A673 (cell line): ENCODE results near the gene BBS9. TPM values are rescaled to one million over a fixed set of nuclear protein-coding genes. Genes with fewer than 3 reads are reported as not detected.

ENCODE experiments used
- BruUV-seq: library from RNA; stranded (reverse); fragments of 400-500 nt; replicated peaks from 2 replicates; lab custom pipeline; 2021; lab: Mats Ljungman, UMichigan
- CTCF ChIA-PET: fragments of 300-600 bp; sonication (Branson Sonifier 250); formaldehyde crosslinking; loops from one replicate; lab custom pipeline; 2022; ENCODE audit warnings: antibody characterized with exemption; lab: Charles Lee
- POLR2A ChIA-PET: fragments of 300-600 bp; sonication (Branson Sonifier 250); formaldehyde crosslinking; loops from one replicate; lab custom pipeline; 2022; ENCODE audit warnings: antibody characterized with exemption; ENCODE audit not compliant: low non-redundant PET; lab: Charles Lee
- DNase-seq: peaks from one replicate; pipeline ENCODE4 v3.0.0-alpha.2; 2015; ENCODE audit warnings: low spot score
- H3K27ac ChIP-seq: fragments of 200-600 bp; sonication (generic); 2 replicates; pipeline ENCODE4 v1.5.1; 2016; ENCODE audit warnings: mixed run types, low read depth, mild to moderate bottlenecking, mixed read lengths, antibody characterized with exemption, low read length; ENCODE audit not compliant: poor library complexity, severe bottlenecking
- H3K27me3 ChIP-seq: fragments of 200-600 bp; sonication (generic); replicated peaks from 2 replicates; pipeline ENCODE4 v1.6.1; 2017; ENCODE audit warnings: mixed run types, low read depth, mild to moderate bottlenecking, mixed read lengths, antibody characterized with exemption, low read length; ENCODE audit not compliant: insufficient read depth, poor library complexity
- H3K36me3 ChIP-seq: fragments of 200-600 bp; sonication (generic); 2 replicates; pipeline ENCODE4 v1.6.1; 2016; ENCODE audit warnings: mixed run types, mild to moderate bottlenecking, mixed read lengths, antibody characterized with exemption, low read length; ENCODE audit not compliant: insufficient read depth, poor library complexity, severe bottlenecking
- H3K4me1 ChIP-seq: fragments of 200-600 bp; sonication (generic); 2 replicates; pipeline ENCODE4 v1.6.1; 2017; ENCODE audit warnings: mixed run types, mild to moderate bottlenecking, mixed read lengths, antibody characterized with exemption, low read length; ENCODE audit not compliant: insufficient read depth, poor library complexity, severe bottlenecking
- H3K4me3 ChIP-seq: fragments of 200-600 bp; sonication (generic); 2 replicates; pipeline ENCODE4 v1.5.1; 2016; ENCODE audit warnings: low read depth, mixed run types, mild to moderate bottlenecking, mixed read lengths, low read length; ENCODE audit not compliant: poor library complexity, severe bottlenecking
- H3K9me3 ChIP-seq: fragments of 200-600 bp; sonication (generic); 2 replicates; pipeline ENCODE4 v1.6.1; 2016; ENCODE audit warnings: mixed run types, low read depth, mild to moderate bottlenecking, mixed read lengths, antibody characterized with exemption, low read length; ENCODE audit not compliant: poor library complexity, severe bottlenecking
- CTCF ChIP-seq: fragments of 300-800, 200-600 bp; sonication (generic); conservative IDR thresholded peaks from 2 replicates; pipeline ENCODE4 v1.5.1; 2017; ENCODE audit warnings: low read depth, mild to moderate bottlenecking, antibody characterized with exemption, low read length, moderate library complexity, mixed read lengths
- EZH2 ChIP-seq: fragments of 200-600 bp; sonication (generic); IDR thresholded peaks from 2 replicates; pipeline ENCODE4 v1.6.1; 2017; ENCODE audit warnings: borderline replicate concordance, low read depth, mild to moderate bottlenecking, mixed read lengths, antibody characterized with exemption, low read length; ENCODE audit not compliant: poor library complexity, severe bottlenecking
- intact Hi-C: fragments of 100-400 bp; cut with micrococcal nuclease; formaldehyde crosslinking; loops from one replicate; pipeline ENCODE4 v1.10.0; 2022; ENCODE audit not compliant: unreplicated experiment
- total RNA-seq: library from RNA; stranded (reverse); gene quantifications from 2 replicates; pipeline ENCODE4 v1.2.3, GENCODE V29; 2021

Gene BBS9
- total RNA-seq, 1 experiment from 2014 or later = 9.4 TPM

DNA sequence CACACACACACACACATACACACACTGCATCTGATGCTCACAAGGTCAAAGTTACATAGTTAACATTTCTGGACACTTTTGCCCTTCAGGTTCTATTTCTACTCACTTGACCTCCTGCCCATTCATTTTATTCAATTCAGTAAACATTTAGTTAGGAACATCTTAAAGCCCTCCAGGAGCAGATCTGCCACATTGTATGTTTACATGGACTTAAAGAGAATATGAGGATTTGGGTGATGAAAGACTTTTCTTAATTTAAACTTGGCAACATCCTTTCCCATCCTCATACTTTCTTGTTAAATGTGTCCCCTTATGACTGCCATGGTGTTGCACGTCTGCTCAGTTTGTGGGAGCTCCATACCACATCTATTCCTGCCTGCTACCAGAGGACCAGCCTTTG is 453.2 kb downstream of the BBS9 start:
- ChIA-PET POLR2A (no interaction called here), CTCF (no interaction called here)
- no peak overlapping the region for H3K4me3 ChIP-seq
- no peaks in the 10 kb centered on the region for H3K9me3 ChIP-seq
- no peak overlapping the region for H3K27ac ChIP-seq
- DNase-seq = no peak
- H3K36me3 ChIP-seq = no peaks in the 10 kb centered on the region
- H3K27me3 ChIP-seq = no peaks in the 10 kb centered on the region
- H3K4me1 ChIP-seq = no peaks in the 10 kb centered on the region
- no TSS peak for BruUV-seq
- TF ChIP-seq CTCF (no peak), EZH2 (no peak)
- intact Hi-C loops = no loop called here

- H3K4me3 ChIP-seq = no peak overlapping the region
- H3K36me3 ChIP-seq = no peaks in the 10 kb centered on the region
- no peaks in the 10 kb centered on the region for H3K4me1 ChIP-seq
- DNase-seq = no peak
- TF ChIP-seq CTCF (no peak), EZH2 (no peak)
- CTCF ChIA-PET = no interaction called here
- POLR2A ChIA-PET = no interaction called here
- H3K9me3 ChIP-seq = no peaks in the 10 kb centered on the region
- no TSS peak for BruUV-seq
- H3K27me3 ChIP-seq = no peaks in the 10 kb centered on the region
- intact Hi-C loops = no loop called here
- no peak overlapping the region for H3K27ac ChIP-seq
Measured at GRCh38 chr7:33589911-33590310, 460.5 kb downstream of the BBS9 start.

DNA sequence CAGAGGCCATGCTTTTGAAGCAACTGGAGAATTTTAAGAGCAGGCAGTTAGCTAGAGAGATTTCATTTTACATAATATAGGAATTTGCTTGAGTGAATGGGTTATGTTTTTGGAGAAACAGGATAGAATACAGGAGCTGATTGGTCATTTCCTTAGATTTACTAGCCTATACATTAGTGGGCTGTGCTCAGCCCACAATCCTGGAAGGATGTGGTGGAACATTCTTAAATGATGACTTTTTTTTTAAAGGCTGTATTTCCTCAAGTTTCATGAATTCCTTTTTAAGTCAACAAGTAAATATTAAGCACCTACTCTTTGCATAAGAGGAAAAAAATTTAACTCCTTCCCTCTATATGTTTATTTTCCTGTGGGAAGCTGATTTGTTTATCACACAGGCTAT is 461.6 kb downstream of the BBS9 start:
- intact Hi-C loops = no loop called here
- CTCF ChIA-PET = no interaction called here

More for the DNA sequence above, 461.6 kb downstream of the BBS9 start:
- Histone ChIP-seq H3K4me3 (no peak overlapping the region), H3K27me3 (no peaks in the 10 kb centered on the region), H3K4me1 (no peaks in the 10 kb centered on the region), H3K36me3 (no peaks in the 10 kb centered on the region), H3K9me3 (no peaks in the 10 kb centered on the region), H3K27ac (no peak overlapping the region)
- TF ChIP-seq CTCF (no peak), EZH2 (no peak)
- DNase-seq = no peak
- no TSS peak for BruUV-seq
- POLR2A ChIA-PET = no interaction called here
